Thoracic aorta endothelial cell (primary cell): ENCODE measurements around the gene CCL19. TPM values are rescaled to one million over a fixed set of nuclear protein-coding genes. Genes with fewer than 3 reads are reported as not detected.

Experiments used
- small RNA-seq: library from RNA; depleted of rRNA; stranded (forward); fragments of <200 nt; gene quantifications from one replicate; pipeline ENCODE3, GENCODE V24; 2012
- total RNA-seq: library from RNA; depleted of rRNA; stranded (reverse); fragments of >200 nt; gene quantifications from 2 replicates; pipeline ENCODE4 v1.2.3, GENCODE V29; 2012

Gene CCL19
- total RNA-seq, result not detected in 2 replicates

GRCh38 chr9:34690983-34691935 is at the start of gene CCL19:
Gene CCL19, minus strand, starts transcription at chr9:34691276. Its CDS starts 137 bp downstream, at chr9:34691139.

GRCh38 chr9:34710023-34710422 is 18.9 kb upstream of the CCL19 start, which contains the start of gene CCL21:
Gene CCL21, minus strand, starts transcription at chr9:34710136. Its CDS starts 70 bp downstream, at chr9:34710066.

GRCh38 chr9:34662526-34663302 is 28.4 kb downstream of the CCL19 start, which contains the start of gene CCL27:
Gene CCL27, minus strand, starts transcription at chr9:34662657. Its CDS starts 24 bp downstream, at chr9:34662633.

GRCh38 chr9:34651876-34652601 is 39.0 kb downstream of the CCL19 start, which contains the start of gene IL11RA:
Gene IL11RA, plus strand, starts transcription at chr9:34652185. Its CDS starts 3,033 bp downstream, at chr9:34655218.

GRCh38 chr9:34646211-34647083 is 44.6 kb downstream of the CCL19 start, which contains the start of gene GALT:
Gene GALT, plus strand, starts transcription at chr9:34646675. Its CDS starts 30 bp downstream, at chr9:34646705.

Small RNA genes within 50 kb of the gene (small RNA-seq; reads per million reads assigned to genes)
- gene CCL27, result not detected

Other genes with a start within 250 kb of the CCL19 start
- gene FAM219A, start 232.7 kb downstream of the CCL19 start, total RNA-seq, result 18.8 and 25.6 TPM in 2 replicates
- 0.07 TPM in 1 of 2 replicates, not detected in the other for gene DNAI1, start 232.5 kb downstream of the CCL19 start, total RNA-seq
- gene ENHO, start 168.3 kb downstream of the CCL19 start, total RNA-seq, result 0.22 TPM in 1 of 2 replicates, not detected in the other
- not detected in 2 replicates for gene CNTFR, start 101.6 kb downstream of the CCL19 start, total RNA-seq
- gene RPP25L, start 79.2 kb downstream of the CCL19 start, total RNA-seq, result 13.6 and 16.2 TPM in 2 replicates
- 62.6 and 71.4 TPM in 2 replicates for gene DCTN3, start 70.8 kb downstream of the CCL19 start, total RNA-seq
- 0.07 TPM in 1 of 2 replicates, not detected in the other for gene ARID3C, start 62.2 kb downstream of the CCL19 start, total RNA-seq
- gene SIGMAR1, start 53.5 kb downstream of the CCL19 start, total RNA-seq, result 73.8 and 123 TPM in 2 replicates
- gene GALT, start 44.6 kb downstream of the CCL19 start, total RNA-seq, result 22.5 and 26.9 TPM in 2 replicates
- 4.8 and 5.7 TPM in 2 replicates for gene IL11RA, start 39.1 kb downstream of the CCL19 start, total RNA-seq
- gene CCL27, start 28.6 kb downstream of the CCL19 start, total RNA-seq, result not detected in 2 replicates
- gene CCL21, start 18.9 kb upstream of the CCL19 start, total RNA-seq, result not detected in 2 replicates